GM12874 (cell line): Measurements from ENCODE around the gene CASP10.

ENCODE experiments used
- TF ChIP-seq, protein P1 (sequence below): IDR thresholded peaks from 2 replicates; pipeline ENCODE4 v1.5.1; 2011; ENCODE audit warnings: low read depth, mild to moderate bottlenecking, control low read depth, low read length, moderate library complexity; ENCODE audit not compliant: insufficient read depth

CASP10 gene

GRCh38 chr2:201152999-201153815, 29.7 kb upstream of the CASP10 start:
- TF ChIP-seq, protein P1, sequence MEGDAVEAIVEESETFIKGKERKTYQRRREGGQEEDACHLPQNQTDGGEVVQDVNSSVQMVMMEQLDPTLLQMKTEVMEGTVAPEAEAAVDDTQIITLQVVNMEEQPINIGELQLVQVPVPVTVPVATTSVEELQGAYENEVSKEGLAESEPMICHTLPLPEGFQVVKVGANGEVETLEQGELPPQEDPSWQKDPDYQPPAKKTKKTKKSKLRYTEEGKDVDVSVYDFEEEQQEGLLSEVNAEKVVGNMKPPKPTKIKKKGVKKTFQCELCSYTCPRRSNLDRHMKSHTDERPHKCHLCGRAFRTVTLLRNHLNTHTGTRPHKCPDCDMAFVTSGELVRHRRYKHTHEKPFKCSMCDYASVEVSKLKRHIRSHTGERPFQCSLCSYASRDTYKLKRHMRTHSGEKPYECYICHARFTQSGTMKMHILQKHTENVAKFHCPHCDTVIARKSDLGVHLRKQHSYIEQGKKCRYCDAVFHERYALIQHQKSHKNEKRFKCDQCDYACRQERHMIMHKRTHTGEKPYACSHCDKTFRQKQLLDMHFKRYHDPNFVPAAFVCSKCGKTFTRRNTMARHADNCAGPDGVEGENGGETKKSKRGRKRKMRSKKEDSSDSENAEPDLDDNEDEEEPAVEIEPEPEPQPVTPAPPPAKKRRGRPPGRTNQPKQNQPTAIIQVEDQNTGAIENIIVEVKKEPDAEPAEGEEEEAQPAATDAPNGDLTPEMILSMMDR = no peak

DNA sequence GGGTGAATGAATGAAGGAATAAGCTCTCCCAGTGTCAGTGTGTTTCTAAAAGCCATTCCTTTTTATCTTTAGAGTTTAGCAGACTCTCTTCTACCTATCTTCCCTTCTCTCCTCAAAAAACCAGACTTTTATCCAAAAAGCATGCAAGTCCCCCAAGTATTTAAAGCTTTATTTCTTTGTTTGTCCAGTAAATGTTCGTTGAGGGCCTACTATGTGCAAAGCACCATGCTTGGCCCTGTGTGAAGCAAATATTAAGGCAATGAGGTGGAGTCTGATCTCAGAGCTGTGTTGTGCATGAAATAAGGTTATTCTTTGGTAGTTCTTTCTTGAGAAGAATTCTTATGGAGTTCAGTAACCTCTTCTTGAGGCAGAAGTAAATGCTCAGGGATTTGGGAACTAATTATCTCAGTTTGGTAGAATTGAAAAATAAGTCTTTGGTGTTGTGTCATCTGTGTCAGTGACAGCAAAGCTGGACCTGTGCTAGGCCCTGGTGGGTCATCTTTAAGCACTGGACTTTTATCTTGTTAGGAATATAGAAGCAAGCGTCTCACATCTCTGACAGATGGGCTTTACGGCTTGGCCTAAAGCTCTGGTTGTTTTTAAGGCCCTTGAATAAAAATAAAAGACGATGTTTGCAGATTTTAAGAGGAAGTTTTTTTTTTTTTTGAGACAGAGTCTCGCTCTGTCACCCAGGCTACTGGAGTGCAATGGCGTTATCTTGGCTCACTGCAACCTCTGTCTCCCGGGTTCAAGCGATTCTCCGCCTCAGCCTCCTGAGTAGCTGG, 28.1 kb upstream of the CASP10 start:
- TF ChIP-seq, protein P1 = no peak

DNA sequence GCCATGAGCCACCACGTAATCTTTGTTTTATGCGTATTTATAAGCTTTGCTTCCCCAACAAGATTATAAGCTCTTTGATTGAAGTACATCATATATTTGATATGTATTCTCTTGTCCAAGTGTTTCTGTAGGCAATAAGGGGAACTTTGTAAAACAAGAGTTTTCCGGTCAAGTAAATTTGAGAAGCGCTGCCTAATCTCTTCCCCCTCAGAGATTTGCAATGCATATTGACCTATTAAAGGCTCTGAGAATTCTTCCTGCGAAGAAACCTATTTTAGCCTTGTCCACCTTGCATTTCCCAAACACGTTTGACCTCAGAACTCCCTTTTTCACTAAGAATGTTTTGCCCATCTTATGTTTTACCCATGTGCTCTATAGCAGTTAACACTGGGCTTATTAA, 26.9 kb upstream of the CASP10 start:
- TF ChIP-seq, protein P1 = no peak

- TF ChIP-seq, protein P1 = no peak
Measured at GRCh38 chr2:201156640-201157039, 26.3 kb upstream of the CASP10 start.

DNA sequence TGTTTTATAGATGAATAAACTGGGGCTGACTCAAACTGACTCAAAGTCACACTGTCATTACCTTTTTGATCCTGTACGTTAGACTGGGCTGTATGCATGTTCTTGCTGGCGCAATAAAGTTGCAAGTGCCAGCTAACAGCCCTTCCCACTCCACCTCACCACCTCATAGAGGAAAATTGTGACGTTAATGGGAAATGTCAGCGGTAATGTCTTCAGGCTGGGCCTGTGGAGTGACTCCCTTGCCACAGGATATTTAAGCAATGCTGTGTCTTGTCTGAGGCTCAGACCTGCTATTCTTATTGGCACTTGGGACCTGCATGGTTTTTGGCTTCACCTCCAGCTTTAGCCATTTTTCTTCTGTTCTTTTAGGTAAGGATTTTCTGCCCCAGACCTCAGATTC, 25.2 kb upstream of the CASP10 start:
- TF ChIP-seq, protein P1 = no peak

DNA sequence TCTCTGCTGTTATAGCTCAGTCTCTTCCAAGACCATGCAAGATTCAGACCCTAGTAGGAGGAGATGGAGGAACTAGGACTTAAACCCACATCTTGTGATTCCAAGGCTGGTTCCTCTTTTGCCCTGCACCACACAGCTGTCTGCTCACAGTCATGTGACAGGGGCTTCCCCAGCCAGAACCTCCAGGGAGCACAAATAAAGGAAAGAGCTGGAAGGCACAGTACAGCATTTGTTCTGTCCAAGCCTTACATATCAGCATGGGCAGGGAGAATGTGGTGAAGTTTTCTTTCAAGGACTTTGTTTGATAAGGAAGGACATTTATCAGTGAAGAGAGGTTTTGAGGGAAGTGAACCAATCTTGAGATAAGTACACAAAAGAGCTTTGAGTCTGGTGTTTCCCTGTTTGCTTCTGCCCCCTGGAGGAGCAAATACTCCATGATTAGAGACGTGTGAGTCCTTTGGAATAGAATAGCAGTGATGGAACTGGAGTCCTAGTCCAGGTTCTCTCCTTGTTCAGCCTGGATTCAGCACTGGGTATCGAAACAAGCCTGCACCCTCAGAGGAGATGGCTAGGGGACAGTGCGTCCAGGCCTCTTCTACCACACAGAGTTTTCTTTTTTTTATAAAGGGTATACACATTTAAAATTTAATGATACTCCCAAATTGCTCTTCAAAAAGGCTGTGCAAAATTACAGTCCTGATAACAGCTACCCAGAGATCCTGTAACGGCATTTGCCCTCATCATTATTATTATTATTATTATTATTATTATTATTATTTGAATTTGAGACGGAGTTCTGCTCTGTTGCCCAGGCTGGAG, 24.6 kb upstream of the CASP10 start:
- TF ChIP-seq, protein P1 = peak; percentile 54

GRCh38 chr2:201164166-201164565, 18.8 kb upstream of the CASP10 start:
- TF ChIP-seq, protein P1 = no peak
